SK-N-SH (cell line): ENCODE results near the gene KHSRP. TPM values are rescaled to one million over a fixed set of nuclear protein-coding genes. Genes with fewer than 3 reads are reported as not detected.

Experiments
- CTCF ChIA-PET: fragments of 300-600, 350-600 bp; formaldehyde crosslinking; extraction: SDS; loops from one replicate; lab custom pipeline; 2021; lab: Yijun Ruan, JAX
- POLR2A ChIA-PET: fragments of 350-600 bp; sonication (Branson Sonifier 250); formaldehyde crosslinking; extraction: SDS; loops from one replicate; lab custom pipeline; 2020; ENCODE audit warnings: antibody characterized with exemption, inconsistent platforms; lab: Yijun Ruan, JAX
- DNase-seq: peaks from one replicate; pipeline ENCODE4 v3.0.0; 2012
- H2AFZ ChIP-seq: fragments of 200-600 bp; sonication (generic); 2 replicates; pipeline ENCODE4 v1.8.1; 2016; ENCODE audit warnings: antibody characterized with exemption, mild to moderate bottlenecking, low read depth
- H3F3A ChIP-seq: fragments of 200-600 bp; sonication (generic); replicated peaks from 2 replicates; pipeline ENCODE3; 2016; ENCODE audit warnings: antibody characterized with exemption, mild to moderate bottlenecking; ENCODE audit not compliant: insufficient read depth
- H3K27ac ChIP-seq, 2 experiments: fragments of 200-500 bp in 1 of 2; fragments of 200-600 bp in 1 of 2; sonication (Bioruptor generic) in 1 of 2; sonication (generic), shearing (Covaris generic) in 1 of 2; 2 replicates each; pipeline versions ENCODE4 v1.5.1 to v1.6.1; 2014 to 2016; ENCODE audit warnings: low read depth in 2 of 2, inconsistent platforms in 1 of 2, low read length in 1 of 2, mild to moderate bottlenecking in 1 of 2, mixed read lengths in 1 of 2
- H3K27me3 ChIP-seq: fragments of 200-600 bp; sonication (generic), shearing (Covaris generic); 2 replicates; pipeline ENCODE4 v1.6.1; 2016; ENCODE audit warnings: mixed run types; ENCODE audit not compliant: insufficient read depth
- H3K36me3 ChIP-seq, 2 experiments: fragments of 200-500 bp in 1 of 2; fragments of 200-600 bp in 1 of 2; sonication (Bioruptor generic) in 1 of 2; sonication (generic) in 1 of 2; replicated peaks in 1 of 2; 2 replicates each; pipeline versions ENCODE3 to v1.5.1; 2014 to 2016; ENCODE audit warnings: low read length in 1 of 2, mild to moderate bottlenecking in 1 of 2; ENCODE audit not compliant: insufficient read depth in 2 of 2, control insufficient read depth in 1 of 2
- H3K4me1 ChIP-seq, 2 experiments: fragments of 200-500 bp in 1 of 2; fragments of 200-600 bp in 1 of 2; sonication (Bioruptor generic) in 1 of 2; sonication (generic), shearing (Covaris generic) in 1 of 2; 2 replicates each; pipeline versions ENCODE4 v1.5.1 to v1.6.1; 2014 to 2016; ENCODE audit warnings: low read depth in 1 of 2, low read length in 1 of 2, mixed run types in 1 of 2; ENCODE audit not compliant: insufficient read depth in 2 of 2, control insufficient read depth in 1 of 2
- H3K4me2 ChIP-seq: fragments of 200-600 bp; sonication (generic), shearing (Covaris generic); 2 replicates; pipeline ENCODE4 v1.6.1; 2017; ENCODE audit warnings: mixed run types
- H3K4me3 ChIP-seq, 2 experiments: fragments of 200-500 bp in 1 of 2; fragments of 200-600 bp in 1 of 2; sonication (Bioruptor generic) in 1 of 2; sonication (generic), shearing (Covaris generic) in 1 of 2; 2 replicates each; pipeline versions ENCODE4 v1.5.1 to v1.8.1; 2014 to 2016; ENCODE audit warnings: low read depth in 2 of 2, inconsistent platforms in 1 of 2, low read length in 1 of 2, mild to moderate bottlenecking in 1 of 2, mixed read lengths in 1 of 2, moderate library complexity in 1 of 2
- H3K79me2 ChIP-seq: fragments of 200-600 bp; sonication (generic); 2 replicates; pipeline ENCODE4 v1.8.1; 2017; ENCODE audit warnings: mild to moderate bottlenecking; ENCODE audit not compliant: insufficient read depth
- H3K9ac ChIP-seq: fragments of 200-600 bp; sonication (generic); 2 replicates; pipeline ENCODE4 v1.6.1; 2017; ENCODE audit warnings: mixed run types
- H3K9me2 ChIP-seq: fragments of 200-600 bp; sonication (generic); 2 replicates; pipeline ENCODE4 v1.6.1; 2017; ENCODE audit warnings: mixed run types
- H3K9me3 ChIP-seq: fragments of 200-600 bp; sonication (generic); 2 replicates; pipeline ENCODE4 v1.6.1; 2017; ENCODE audit warnings: mixed run types, mild to moderate bottlenecking, moderate library complexity
- H4K20me1 ChIP-seq: fragments of 200-600 bp; sonication (generic); 2 replicates; pipeline ENCODE4 v1.6.1; 2017; ENCODE audit warnings: mild to moderate bottlenecking, mixed run types; ENCODE audit not compliant: insufficient read depth
- CHD2 ChIP-seq: fragments of 150-350 bp; IDR thresholded peaks from 2 replicates; pipeline ENCODE4 v1.6.1; 2018; ENCODE audit warnings: low read length; ENCODE audit not compliant: partially characterized antibody
- EZH2phosphoT487 ChIP-seq: fragments of 200-600 bp; sonication (generic); IDR thresholded peaks from 2 replicates; pipeline ENCODE4 v1.6.1; 2017; ENCODE audit warnings: low read depth, mixed run types, mild to moderate bottlenecking, antibody characterized with exemption, moderate library complexity, borderline replicate concordance
- FOXJ3 ChIP-seq: sonication (generic); formaldehyde crosslinking; IDR thresholded peaks from 2 replicates; pipeline ENCODE4 v1.5.1; 2020; ENCODE audit warnings: mild to moderate bottlenecking, missing genetic modification reagents
- GABPA ChIP-seq: IDR thresholded peaks from 2 replicates; pipeline ENCODE4 v1.4.0; 2012; ENCODE audit warnings: low read depth, mild to moderate bottlenecking
- GATA2 ChIP-seq: sonication (generic); formaldehyde crosslinking; IDR thresholded peaks from 2 replicates; pipeline ENCODE4 v1.5.0; 2020; ENCODE audit warnings: mild to moderate bottlenecking, missing genetic modification reagents
- REST ChIP-seq: IDR thresholded peaks from 2 replicates; pipeline ENCODE4 v1.6.1; 2012; ENCODE audit warnings: mild to moderate bottlenecking, low read depth, low read length, moderate library complexity
- RXRA ChIP-seq: IDR thresholded peaks from 2 replicates; pipeline ENCODE4 v1.4.0; 2012; ENCODE audit warnings: low read depth, mild to moderate bottlenecking, borderline replicate concordance
- YY1 ChIP-seq: IDR thresholded peaks from 2 replicates; pipeline ENCODE4 v1.4.0; 2012; ENCODE audit warnings: low read depth, mild to moderate bottlenecking
- ZBTB33 ChIP-seq: IDR thresholded peaks from 2 replicates; pipeline ENCODE4 v1.4.0; 2012; ENCODE audit warnings: low read depth, borderline replicate concordance
- WGBS: methylation state at CpG from one replicate; pipeline ENCODE4 v1.1.6; 2017; ENCODE audit warnings: low lambda C conversion rate; 5-methylcytosine and 5-hydroxymethylcytosine counted together
- polyA plus RNA-seq, 3 experiments: library from polyadenylated mRNA; depleted of rRNA; stranded (reverse); fragments of >200 nt; gene quantifications; 2 replicates each; pipeline ENCODE4 v1.2.3, GENCODE V29; 2012
- TF ChIP-seq, protein P1 (sequence below): fragments of 200-600 bp; sonication (generic); IDR thresholded peaks from 2 replicates; pipeline ENCODE4 v1.6.1; 2017; ENCODE audit warnings: antibody characterized with exemption, mild to moderate bottlenecking, moderate library complexity

The KHSRP gene
- polyA plus RNA-seq, 1 of the 3 experiments (the other 2 are of a cell fraction) = 96.8 TPM

DNA sequence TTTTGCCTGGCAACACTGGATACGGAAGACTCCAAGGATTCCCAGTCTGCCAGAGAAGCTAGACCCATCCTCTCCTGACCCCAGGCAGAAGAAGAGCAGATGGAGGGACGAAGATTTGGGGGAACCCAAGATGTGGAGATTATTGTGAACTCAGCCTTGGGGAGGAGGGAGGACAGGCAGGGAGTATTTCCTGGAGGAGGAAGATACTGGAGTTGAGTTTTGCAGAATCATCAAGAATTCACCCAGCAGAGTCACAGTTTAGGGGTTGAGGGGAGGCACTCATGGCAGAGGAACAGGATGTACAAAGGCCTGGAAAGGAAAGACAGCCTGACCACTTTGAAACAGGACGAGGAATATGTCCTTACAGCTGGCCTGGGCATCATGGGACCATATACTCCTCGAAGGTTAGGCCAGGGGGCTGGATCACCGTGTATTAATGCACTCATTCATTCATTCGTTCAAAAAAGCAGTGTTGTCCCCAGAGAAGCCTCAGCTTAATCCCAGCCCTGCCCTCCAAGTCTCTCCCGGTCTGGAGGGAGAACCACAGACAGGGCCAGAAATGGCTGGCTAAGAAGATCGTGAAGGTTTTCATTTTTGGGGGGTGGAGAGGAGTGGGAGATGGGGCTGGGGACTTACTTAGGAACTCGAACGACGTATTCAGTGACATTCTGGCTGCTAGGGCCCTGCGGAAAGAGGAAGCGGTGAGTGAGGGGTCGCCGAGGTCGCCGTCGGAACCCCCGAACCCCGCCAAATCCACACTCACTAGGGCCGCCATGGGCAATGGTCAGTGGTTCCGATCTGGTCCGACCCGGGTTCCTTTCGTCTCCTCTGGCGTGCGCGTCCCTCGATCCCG lies 32.2 kb downstream of the KHSRP start:
- H3K9me3 ChIP-seq = no peaks in the 10 kb centered on the region
- peak overlapping the region; percentile 84 to 89 for H3K4me3 ChIP-seq
- no peaks in the 10 kb centered on the region for H4K20me1 ChIP-seq
- peak overlapping the region; percentile 92 for H2AFZ ChIP-seq
- H3K4me2 ChIP-seq = peak overlapping the region; percentile 94
- ChIA-PET CTCF (interaction anchor here (0.5 to 2.2 kb wide), 6 partner anchors 12 to 344 kb away, joined by 3 to 8 read pairs (median 3); partner anchors contain the start of gene ALKBH7), POLR2A (interaction anchor here (0.6 to 1.0 kb wide), 3 partner anchors 19 to 150 kb away, joined by 3 to 4 read pairs (median 3); no protein-coding TSS in a partner anchor)
- no peaks in the 10 kb centered on the region for H3F3A ChIP-seq
- no peaks in the 10 kb centered on the region for H3K27me3 ChIP-seq
- H3K36me3 ChIP-seq = peaks cover 20 to 22% of the 10 kb centered on the region in 2 experiments
- no peak for TF ChIP-seq YY1
- TF ChIP-seq, all 33 proteins: peak for 0
- no peak for DNase-seq
- H3K27ac ChIP-seq = peak overlapping the region; percentile 94
- peak overlapping the region; percentile 85 for H3K9ac ChIP-seq
- peaks cover 44% of the 10 kb centered on the region for H3K79me2 ChIP-seq
- no peaks in the 10 kb centered on the region for H3K9me2 ChIP-seq
- WGBS = 8% methylated on average over 19 of the region's 30 CpGs
- peaks cover 5 to 11% of the 10 kb centered on the region in 2 experiments; a peak in 2 of 4 replicates for H3K4me1 ChIP-seq

DNA sequence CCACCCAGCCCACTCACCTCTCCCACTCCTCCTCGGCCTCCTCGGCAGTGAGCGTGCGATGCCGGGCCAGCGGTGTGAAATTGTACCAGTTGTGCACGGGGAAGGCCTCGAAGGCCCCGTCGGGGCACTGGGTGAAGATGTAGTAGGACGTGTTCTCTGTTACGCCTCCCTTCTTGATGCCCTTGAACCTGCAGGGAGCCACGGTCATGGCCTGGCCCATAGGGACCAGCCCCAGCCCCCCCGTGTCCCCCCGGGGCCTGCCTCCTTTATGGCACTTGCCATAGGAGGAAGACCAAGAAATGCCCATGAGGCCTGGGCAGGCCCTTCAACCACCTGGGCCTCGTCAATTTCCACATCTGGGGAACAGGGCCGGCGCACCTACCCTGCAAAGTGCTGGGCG lies 37.2 kb downstream of the KHSRP start:
- Histone ChIP-seq H3K9me3 (no peaks in the 10 kb centered on the region), H3K36me3 (peaks cover 37 to 39% of the 10 kb centered on the region in 2 experiments), H3K4me2 (no peak overlapping the region), H3K4me1 (peaks cover 5 to 7% of the 10 kb centered on the region in 2 experiments; a peak in 2 of 4 replicates), H2AFZ (no peak overlapping the region), H3K27ac (no peak overlapping the region), H3K4me3 (no peak overlapping the region), H3K9ac (no peak overlapping the region), H4K20me1 (no peaks in the 10 kb centered on the region), H3F3A (no peaks in the 10 kb centered on the region), H3K27me3 (no peaks in the 10 kb centered on the region), H3K9me2 (no peaks in the 10 kb centered on the region), H3K79me2 (peaks cover 38% of the 10 kb centered on the region)
- no peak for TF ChIP-seq CHD2
- no peak for TF ChIP-seq REST
- POLR2A ChIA-PET = interaction anchor here (0.6 kb wide), 1 partner anchor 23 kb away, joined by 4 read pairs; no protein-coding TSS in a partner anchor
- CTCF ChIA-PET = interaction anchor here (0.9 kb wide), 1 partner anchor 10 kb away, joined by 3 read pairs; no protein-coding TSS in a partner anchor
- no peak for DNase-seq
- 95% methylated on average over 9 of the region's 19 CpGs for WGBS

DNA sequence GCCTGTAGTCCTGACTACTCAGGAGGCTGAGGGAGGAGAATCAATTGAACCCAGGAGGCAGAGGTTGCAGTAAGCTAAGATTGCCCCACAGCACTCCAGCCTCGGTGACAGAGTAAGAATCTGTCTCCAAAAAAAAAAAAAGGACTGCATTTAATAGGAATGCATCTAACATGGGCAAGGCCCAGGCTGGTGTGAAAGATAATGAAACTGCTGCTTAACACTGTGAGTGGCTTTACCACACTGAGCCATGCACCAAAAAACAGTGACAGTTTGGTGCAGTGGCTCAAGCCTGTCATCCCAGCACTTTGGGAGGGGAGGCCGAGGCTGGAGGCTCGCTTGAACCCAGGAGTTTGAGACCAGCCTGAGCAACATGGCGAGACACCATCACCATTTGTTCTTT lies 40.2 kb downstream of the KHSRP start:
- ChIA-PET CTCF (no interaction called here), POLR2A (no interaction called here)
- Histone ChIP-seq H3K27me3 (no peaks in the 10 kb centered on the region), H3K27ac (no peak overlapping the region), H4K20me1 (no peaks in the 10 kb centered on the region), H3K9me3 (no peaks in the 10 kb centered on the region), H3K9ac (no peak overlapping the region), H2AFZ (no peak overlapping the region), H3K4me1 (no peaks in the 10 kb centered on the region), H3K9me2 (no peaks in the 10 kb centered on the region), H3K79me2 (peaks cover 8% of the 10 kb centered on the region; the same call in 1 of the 2 replicates), H3K36me3 (peaks cover 47 to 53% of the 10 kb centered on the region in 2 experiments), H3K4me2 (no peak overlapping the region), H3F3A (peaks cover 7% of the 10 kb centered on the region), H3K4me3 (no peak overlapping the region)
- 89% methylated on average over 4 of the region's 4 CpGs for WGBS
- no peak for DNase-seq
- TF ChIP-seq YY1 (no peak), GATA2 (CRISPR knock-in tag) (no peak), EZH2phosphoT487 (no peak), GABPA (no peak), FOXJ3 (CRISPR knock-in tag) (no peak), RXRA (no peak), ZBTB33 (no peak)
- TF ChIP-seq, protein P1, sequence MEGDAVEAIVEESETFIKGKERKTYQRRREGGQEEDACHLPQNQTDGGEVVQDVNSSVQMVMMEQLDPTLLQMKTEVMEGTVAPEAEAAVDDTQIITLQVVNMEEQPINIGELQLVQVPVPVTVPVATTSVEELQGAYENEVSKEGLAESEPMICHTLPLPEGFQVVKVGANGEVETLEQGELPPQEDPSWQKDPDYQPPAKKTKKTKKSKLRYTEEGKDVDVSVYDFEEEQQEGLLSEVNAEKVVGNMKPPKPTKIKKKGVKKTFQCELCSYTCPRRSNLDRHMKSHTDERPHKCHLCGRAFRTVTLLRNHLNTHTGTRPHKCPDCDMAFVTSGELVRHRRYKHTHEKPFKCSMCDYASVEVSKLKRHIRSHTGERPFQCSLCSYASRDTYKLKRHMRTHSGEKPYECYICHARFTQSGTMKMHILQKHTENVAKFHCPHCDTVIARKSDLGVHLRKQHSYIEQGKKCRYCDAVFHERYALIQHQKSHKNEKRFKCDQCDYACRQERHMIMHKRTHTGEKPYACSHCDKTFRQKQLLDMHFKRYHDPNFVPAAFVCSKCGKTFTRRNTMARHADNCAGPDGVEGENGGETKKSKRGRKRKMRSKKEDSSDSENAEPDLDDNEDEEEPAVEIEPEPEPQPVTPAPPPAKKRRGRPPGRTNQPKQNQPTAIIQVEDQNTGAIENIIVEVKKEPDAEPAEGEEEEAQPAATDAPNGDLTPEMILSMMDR = no peak
